SK-N-SH (cell line): ENCODE data around the gene ATXN10. TPM values are rescaled to one million over a fixed set of nuclear protein-coding genes. Genes with fewer than 3 reads are reported as not detected.

ENCODE experiments used
- CTCF ChIA-PET: fragments of 300-600, 350-600 bp; formaldehyde crosslinking; extraction: SDS; loops from one replicate; lab custom pipeline; 2021; lab: Yijun Ruan, JAX
- POLR2A ChIA-PET: fragments of 350-600 bp; sonication (Branson Sonifier 250); formaldehyde crosslinking; extraction: SDS; loops from one replicate; lab custom pipeline; 2020; ENCODE audit warnings: antibody characterized with exemption, inconsistent platforms; lab: Yijun Ruan, JAX
- DNase-seq: peaks from one replicate; pipeline ENCODE4 v3.0.0; 2012
- H2AFZ ChIP-seq: fragments of 200-600 bp; sonication (generic); 2 replicates; pipeline ENCODE4 v1.8.1; 2016; ENCODE audit warnings: antibody characterized with exemption, mild to moderate bottlenecking, low read depth
- H3F3A ChIP-seq: fragments of 200-600 bp; sonication (generic); replicated peaks from 2 replicates; pipeline ENCODE3; 2016; ENCODE audit warnings: antibody characterized with exemption, mild to moderate bottlenecking; ENCODE audit not compliant: insufficient read depth
- H3K27ac ChIP-seq, 2 experiments: fragments of 200-500 bp in 1 of 2; fragments of 200-600 bp in 1 of 2; sonication (Bioruptor generic) in 1 of 2; sonication (generic), shearing (Covaris generic) in 1 of 2; 2 replicates each; pipeline versions ENCODE4 v1.5.1 to v1.6.1; 2014 to 2016; ENCODE audit warnings: low read depth in 2 of 2, inconsistent platforms in 1 of 2, low read length in 1 of 2, mild to moderate bottlenecking in 1 of 2, mixed read lengths in 1 of 2
- H3K27me3 ChIP-seq: fragments of 200-600 bp; sonication (generic), shearing (Covaris generic); 2 replicates; pipeline ENCODE4 v1.6.1; 2016; ENCODE audit warnings: mixed run types; ENCODE audit not compliant: insufficient read depth
- H3K36me3 ChIP-seq, 2 experiments: fragments of 200-500 bp in 1 of 2; fragments of 200-600 bp in 1 of 2; sonication (Bioruptor generic) in 1 of 2; sonication (generic) in 1 of 2; replicated peaks in 1 of 2; 2 replicates each; pipeline versions ENCODE3 to v1.5.1; 2014 to 2016; ENCODE audit warnings: low read length in 1 of 2, mild to moderate bottlenecking in 1 of 2; ENCODE audit not compliant: insufficient read depth in 2 of 2, control insufficient read depth in 1 of 2
- H3K4me1 ChIP-seq, 2 experiments: fragments of 200-500 bp in 1 of 2; fragments of 200-600 bp in 1 of 2; sonication (Bioruptor generic) in 1 of 2; sonication (generic), shearing (Covaris generic) in 1 of 2; 2 replicates each; pipeline versions ENCODE4 v1.5.1 to v1.6.1; 2014 to 2016; ENCODE audit warnings: low read depth in 1 of 2, low read length in 1 of 2, mixed run types in 1 of 2; ENCODE audit not compliant: insufficient read depth in 2 of 2, control insufficient read depth in 1 of 2
- H3K4me2 ChIP-seq: fragments of 200-600 bp; sonication (generic), shearing (Covaris generic); 2 replicates; pipeline ENCODE4 v1.6.1; 2017; ENCODE audit warnings: mixed run types
- H3K4me3 ChIP-seq, 2 experiments: fragments of 200-500 bp in 1 of 2; fragments of 200-600 bp in 1 of 2; sonication (Bioruptor generic) in 1 of 2; sonication (generic), shearing (Covaris generic) in 1 of 2; 2 replicates each; pipeline versions ENCODE4 v1.5.1 to v1.8.1; 2014 to 2016; ENCODE audit warnings: low read depth in 2 of 2, inconsistent platforms in 1 of 2, low read length in 1 of 2, mild to moderate bottlenecking in 1 of 2, mixed read lengths in 1 of 2, moderate library complexity in 1 of 2
- H3K79me2 ChIP-seq: fragments of 200-600 bp; sonication (generic); 2 replicates; pipeline ENCODE4 v1.8.1; 2017; ENCODE audit warnings: mild to moderate bottlenecking; ENCODE audit not compliant: insufficient read depth
- H3K9ac ChIP-seq: fragments of 200-600 bp; sonication (generic); 2 replicates; pipeline ENCODE4 v1.6.1; 2017; ENCODE audit warnings: mixed run types
- H3K9me2 ChIP-seq: fragments of 200-600 bp; sonication (generic); 2 replicates; pipeline ENCODE4 v1.6.1; 2017; ENCODE audit warnings: mixed run types
- H3K9me3 ChIP-seq: fragments of 200-600 bp; sonication (generic); 2 replicates; pipeline ENCODE4 v1.6.1; 2017; ENCODE audit warnings: mixed run types, mild to moderate bottlenecking, moderate library complexity
- H4K20me1 ChIP-seq: fragments of 200-600 bp; sonication (generic); 2 replicates; pipeline ENCODE4 v1.6.1; 2017; ENCODE audit warnings: mild to moderate bottlenecking, mixed run types; ENCODE audit not compliant: insufficient read depth
- EP300 ChIP-seq, 2 experiments: IDR thresholded peaks; 2 replicates each; pipeline versions ENCODE4 v1.4.0 to v1.6.1; 2012; ENCODE audit warnings: borderline replicate concordance in 1 of 2, low read depth in 1 of 2, low read length in 1 of 2
- EZH2phosphoT487 ChIP-seq: fragments of 200-600 bp; sonication (generic); IDR thresholded peaks from 2 replicates; pipeline ENCODE4 v1.6.1; 2017; ENCODE audit warnings: low read depth, mixed run types, mild to moderate bottlenecking, antibody characterized with exemption, moderate library complexity, borderline replicate concordance
- FOSL2 ChIP-seq: IDR thresholded peaks from 2 replicates; pipeline ENCODE4 v1.4.0; 2012; ENCODE audit warnings: low read depth, mild to moderate bottlenecking, moderate library complexity, borderline replicate concordance
- GABPA ChIP-seq: IDR thresholded peaks from 2 replicates; pipeline ENCODE4 v1.4.0; 2012; ENCODE audit warnings: low read depth, mild to moderate bottlenecking
- GATA2 ChIP-seq: sonication (generic); formaldehyde crosslinking; IDR thresholded peaks from 2 replicates; pipeline ENCODE4 v1.5.0; 2020; ENCODE audit warnings: mild to moderate bottlenecking, missing genetic modification reagents
- MXI1 ChIP-seq: IDR thresholded peaks from 2 replicates; pipeline ENCODE4 v1.6.1; 2012; ENCODE audit warnings: mild to moderate bottlenecking, low read depth, low read length, improper control_type of control experiment
- NFIC ChIP-seq: IDR thresholded peaks from 2 replicates; pipeline ENCODE4 v1.4.0; 2012; ENCODE audit warnings: borderline replicate concordance
- NRF1 ChIP-seq: IDR thresholded peaks from 2 replicates; pipeline ENCODE4 v1.6.1; 2012; ENCODE audit warnings: low read depth, mild to moderate bottlenecking, low read length
- RCOR1 ChIP-seq: fragments of 150-350 bp; IDR thresholded peaks from 2 replicates; pipeline ENCODE4 v1.6.1; 2017; ENCODE audit warnings: antibody characterized with exemption, low read length
- RFX5 ChIP-seq: IDR thresholded peaks from 2 replicates; pipeline ENCODE4 v1.6.1; 2012; ENCODE audit warnings: mild to moderate bottlenecking, improper control_type of control experiment, low read length
- TCF12 ChIP-seq: IDR thresholded peaks from 2 replicates; pipeline ENCODE4 v1.4.0; 2012
- TEAD4 ChIP-seq: IDR thresholded peaks from 2 replicates; pipeline ENCODE4 v1.4.0; 2012; ENCODE audit warnings: mild to moderate bottlenecking, borderline replicate concordance; ENCODE audit not compliant: insufficient read depth
- WGBS: methylation state at CpG from one replicate; pipeline ENCODE4 v1.1.6; 2017; ENCODE audit warnings: low lambda C conversion rate; 5-methylcytosine and 5-hydroxymethylcytosine counted together
- polyA plus RNA-seq, 3 experiments: library from polyadenylated mRNA; depleted of rRNA; stranded (reverse); fragments of >200 nt; gene quantifications; 2 replicates each; pipeline ENCODE4 v1.2.3, GENCODE V29; 2012
- TF ChIP-seq, protein P1 (sequence below): IDR thresholded peaks from 2 replicates; pipeline ENCODE4 v1.4.0; 2012; ENCODE audit warnings: low read depth, borderline replicate concordance
- TF ChIP-seq, protein P2 (sequence below): fragments of 150-350 bp; IDR thresholded peaks from 2 replicates; pipeline ENCODE4 v1.6.1; 2017; ENCODE audit warnings: antibody characterized with exemption, low read length, low read depth, borderline replicate concordance

Gene ATXN10
- polyA plus RNA-seq, 1 of the 3 experiments (the other 2 are of a cell fraction), result 202 TPM

DNA sequence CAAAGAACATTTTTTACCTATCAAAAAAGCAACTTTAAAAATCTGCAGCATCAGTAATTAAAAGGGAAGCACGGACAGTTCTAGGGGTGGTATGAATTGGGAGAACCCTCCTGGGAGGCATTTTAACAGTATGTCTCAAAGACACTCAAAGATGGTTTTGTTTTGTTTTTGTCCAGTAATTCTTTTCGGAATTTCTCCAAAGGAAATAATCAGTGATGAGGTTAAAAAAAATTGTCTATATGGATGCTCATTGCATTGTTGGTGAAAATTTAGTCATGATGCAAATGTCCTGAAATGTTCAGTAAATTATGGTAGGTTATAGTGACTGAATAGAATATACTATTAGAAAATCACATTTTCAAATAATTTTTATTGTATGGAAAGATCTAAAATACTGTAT, 115.1 kb downstream of the ATXN10 start:
- Histone ChIP-seq H3K4me3 (no peak overlapping the region), H3F3A (no peaks in the 10 kb centered on the region), H3K36me3 (peaks cover 4 to 10% of the 10 kb centered on the region in 2 experiments), H3K4me1 (peaks cover 8 to 14% of the 10 kb centered on the region in 2 experiments; a peak in 3 of 4 replicates), H3K79me2 (peaks cover 68% of the 10 kb centered on the region), H3K9ac (no peak overlapping the region), H3K9me2 (no peaks in the 10 kb centered on the region), H3K4me2 (no peak overlapping the region), H2AFZ (no peak overlapping the region), H4K20me1 (peaks cover 34% of the 10 kb centered on the region), H3K27me3 (no peaks in the 10 kb centered on the region), H3K9me3 (no peaks in the 10 kb centered on the region), H3K27ac (no peak overlapping the region)
- no peak for DNase-seq
- no peak for TF ChIP-seq RCOR1
- no peak for TF ChIP-seq EP300 (IDR thresholded peaks at IDR 0.05; ENCODE audit: borderline replicate concordance in 1 of 2, low read depth in 1 of 2, low read length in 1 of 2)
- no peak for TF ChIP-seq RFX5
- TF ChIP-seq MXI1, result no peak
- no peak for TF ChIP-seq TEAD4
- TF ChIP-seq, protein P1, sequence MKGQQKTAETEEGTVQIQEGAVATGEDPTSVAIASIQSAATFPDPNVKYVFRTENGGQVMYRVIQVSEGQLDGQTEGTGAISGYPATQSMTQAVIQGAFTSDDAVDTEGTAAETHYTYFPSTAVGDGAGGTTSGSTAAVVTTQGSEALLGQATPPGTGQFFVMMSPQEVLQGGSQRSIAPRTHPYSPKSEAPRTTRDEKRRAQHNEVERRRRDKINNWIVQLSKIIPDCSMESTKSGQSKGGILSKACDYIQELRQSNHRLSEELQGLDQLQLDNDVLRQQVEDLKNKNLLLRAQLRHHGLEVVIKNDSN, result no peak
- no peak for TF ChIP-seq FOSL2
- no peak for TF ChIP-seq NFIC
- no peak for TF ChIP-seq EZH2phosphoT487
- TF ChIP-seq TCF12, result no peak
- TF ChIP-seq, protein P2, sequence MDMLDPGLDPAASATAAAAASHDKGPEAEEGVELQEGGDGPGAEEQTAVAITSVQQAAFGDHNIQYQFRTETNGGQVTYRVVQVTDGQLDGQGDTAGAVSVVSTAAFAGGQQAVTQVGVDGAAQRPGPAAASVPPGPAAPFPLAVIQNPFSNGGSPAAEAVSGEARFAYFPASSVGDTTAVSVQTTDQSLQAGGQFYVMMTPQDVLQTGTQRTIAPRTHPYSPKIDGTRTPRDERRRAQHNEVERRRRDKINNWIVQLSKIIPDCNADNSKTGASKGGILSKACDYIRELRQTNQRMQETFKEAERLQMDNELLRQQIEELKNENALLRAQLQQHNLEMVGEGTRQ, result no peak
- no peak for TF ChIP-seq GABPA
- CTCF ChIA-PET, result interaction anchor here (0.8 to 1.0 kb wide), 2 partner anchors 37 to 233 kb away, joined by 3 to 4 read pairs; no protein-coding TSS in a partner anchor
- WGBS, result 95% methylated on average over 2 of the region's 2 CpGs
- POLR2A ChIA-PET, result no interaction called here

DNA sequence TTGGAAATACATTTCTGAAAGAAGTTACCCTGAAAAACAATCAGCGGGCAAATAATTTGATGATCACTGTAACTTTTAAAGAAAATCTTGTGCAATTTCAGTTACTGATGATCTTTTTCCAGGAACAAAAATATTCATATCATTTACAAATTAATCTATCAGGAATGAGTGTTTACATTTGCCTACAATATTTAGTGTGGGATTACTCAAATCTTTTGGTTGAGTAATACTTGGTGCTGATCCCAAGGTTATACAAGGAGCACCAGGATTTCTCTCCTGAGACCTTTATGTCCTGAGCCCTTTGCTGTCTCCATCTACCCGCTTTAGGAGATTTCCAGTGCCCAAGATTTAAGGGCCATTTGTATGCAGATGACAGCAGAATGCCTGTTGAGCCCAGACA, 116.1 kb downstream of the ATXN10 start:
- ChIA-PET CTCF (interaction anchor here (0.8 to 1.9 kb wide), 3 partner anchors 9 to 76 kb away, joined by 3 to 4 read pairs (median 3); no protein-coding TSS in a partner anchor), POLR2A (no interaction called here)
- peaks cover 27% of the 10 kb centered on the region for H4K20me1 ChIP-seq
- H3F3A ChIP-seq, result no peaks in the 10 kb centered on the region
- no peaks in the 10 kb centered on the region for H3K9me2 ChIP-seq
- H3K27me3 ChIP-seq, result no peaks in the 10 kb centered on the region
- H2AFZ ChIP-seq, result no peak overlapping the region
- peaks cover 63% of the 10 kb centered on the region for H3K79me2 ChIP-seq
- H3K9ac ChIP-seq, result no peak overlapping the region
- TF ChIP-seq NRF1 (no peak), GATA2 (CRISPR knock-in tag) (no peak)
- WGBS, result 85% methylated on average over 2 of the region's 2 CpGs
- H3K9me3 ChIP-seq, result no peaks in the 10 kb centered on the region
- H3K36me3 ChIP-seq, result peaks cover 4 to 18% of the 10 kb centered on the region in 2 experiments
- H3K4me3 ChIP-seq, result no peak overlapping the region
- H3K4me2 ChIP-seq, result no peak overlapping the region
- peaks cover 8 to 14% of the 10 kb centered on the region in 2 experiments; a peak in 2 of 4 replicates for H3K4me1 ChIP-seq
- no peak overlapping the region for H3K27ac ChIP-seq
- no peak for DNase-seq
